DND-41 (cell line): ENCODE results near the gene DPYSL4.

Source experiments
- ATAC-seq: fragments of 200-7000 bp; cut with Tn5 transposase; 3 replicates; pipeline ENCODE4 v1.9.1; 2021; ENCODE audit warnings: low read depth; ENCODE audit not compliant: insufficient read depth
- DNase-seq: peaks from one replicate; pipeline ENCODE4 v3.0.0-alpha.2; 2020
- H2AFZ ChIP-seq: 2 replicates; pipeline ENCODE4 v1.6.0; 2012; ENCODE audit warnings: low read depth, low read length
- H3K27ac ChIP-seq: 2 replicates; pipeline ENCODE4 v1.5.1; 2012; ENCODE audit warnings: low read length, inconsistent platforms
- H3K27me3 ChIP-seq: fragments of 200-600 bp; sonication (generic); 2 replicates; pipeline ENCODE4 v1.6.0; 2012; ENCODE audit warnings: low read length, mild to moderate bottlenecking, inconsistent platforms; ENCODE audit not compliant: insufficient read depth, poor library complexity
- H3K36me3 ChIP-seq: 2 replicates; pipeline ENCODE4 v1.5.1; 2012; ENCODE audit warnings: low read length, inconsistent platforms; ENCODE audit not compliant: insufficient read depth
- H3K4me1 ChIP-seq: 2 replicates; pipeline ENCODE4 v1.5.1; 2012; ENCODE audit warnings: mild to moderate bottlenecking, low read length; ENCODE audit not compliant: insufficient read depth
- H3K4me2 ChIP-seq: 2 replicates; pipeline ENCODE4 v1.6.0; 2012; ENCODE audit warnings: mild to moderate bottlenecking, moderate library complexity, low read length, inconsistent platforms; ENCODE audit not compliant: insufficient read depth
- H3K4me3 ChIP-seq, 2 experiments: fragments of 200-600 bp in 1 of 2; shearing (Covaris generic) in 1 of 2; 2 replicates each; pipeline ENCODE4 v1.5.1; 2012 to 2016; ENCODE audit warnings: inconsistent platforms in 2 of 2, low read length in 2 of 2, mild to moderate bottlenecking in 2 of 2, low read depth in 1 of 2, moderate library complexity in 1 of 2
- H3K79me2 ChIP-seq: 2 replicates; pipeline ENCODE4 v1.6.0; 2012; ENCODE audit warnings: low read length, inconsistent platforms; ENCODE audit not compliant: insufficient read depth
- H3K9ac ChIP-seq: 2 replicates; pipeline ENCODE4 v1.6.0; 2012; ENCODE audit warnings: low read depth, mild to moderate bottlenecking, inconsistent platforms, low read length, moderate library complexity
- H3K9me3 ChIP-seq: 2 replicates; pipeline ENCODE4 v1.5.1; 2012; ENCODE audit warnings: low read length, moderate library complexity, mild to moderate bottlenecking, inconsistent platforms; ENCODE audit not compliant: insufficient read depth, severe bottlenecking
- H4K20me1 ChIP-seq: 2 replicates; pipeline ENCODE4 v1.6.0; 2012; ENCODE audit warnings: low read length; ENCODE audit not compliant: insufficient read depth
- CTCF ChIP-seq: IDR thresholded peaks from 2 replicates; pipeline ENCODE4 v1.5.1; 2012; ENCODE audit warnings: borderline replicate concordance, low read length, moderate library complexity, mild to moderate bottlenecking; ENCODE audit not compliant: poor library complexity, severe bottlenecking; ENCODE audit errors: extremely low read depth
- EZH2 ChIP-seq: IDR thresholded peaks from 3 replicates; pipeline ENCODE4 v1.6.1; 2012; ENCODE audit warnings: borderline replicate concordance, low read depth, mild to moderate bottlenecking, moderate library complexity, low read length, inconsistent platforms; ENCODE audit not compliant: severe bottlenecking

Gene DPYSL4

GRCh38 chr10:132149271-132149670 lies 37.5 kb upstream of the DPYSL4 start:
- no peak overlapping the region for H3K9ac ChIP-seq
- H3K4me3 ChIP-seq: no peak overlapping the region
- no peaks in the 10 kb centered on the region for H3K79me2 ChIP-seq
- no peaks in the 10 kb centered on the region; the same call in 1 of the 2 replicates for H4K20me1 ChIP-seq
- H3K27ac ChIP-seq: no peak overlapping the region
- TF ChIP-seq CTCF (no peak), EZH2 (no peak)
- H3K4me1 ChIP-seq: no peaks in the 10 kb centered on the region
- no peak for DNase-seq
- H2AFZ ChIP-seq: no peak overlapping the region
- no peak overlapping the region for H3K4me2 ChIP-seq
- H3K27me3 ChIP-seq: no peaks in the 10 kb centered on the region
- no peaks in the 10 kb centered on the region for H3K36me3 ChIP-seq
- H3K9me3 ChIP-seq: no peaks in the 10 kb centered on the region
- no peak for ATAC-seq

- H4K20me1 ChIP-seq: no peaks in the 10 kb centered on the region; the same call in 1 of the 2 replicates
- no peaks in the 10 kb centered on the region for H3K36me3 ChIP-seq
- no peak overlapping the region for H3K4me2 ChIP-seq
- no peaks in the 10 kb centered on the region for H3K4me1 ChIP-seq
- DNase-seq (no peak), ATAC-seq (no peak)
- no peaks in the 10 kb centered on the region for H3K9me3 ChIP-seq
- H3K9ac ChIP-seq: no peak overlapping the region
- TF ChIP-seq EZH2 (no peak), CTCF (no peak)
- no peaks in the 10 kb centered on the region for H3K27me3 ChIP-seq
- no peak overlapping the region for H2AFZ ChIP-seq
- no peaks in the 10 kb centered on the region for H3K79me2 ChIP-seq
- H3K27ac ChIP-seq: no peak overlapping the region
- H3K4me3 ChIP-seq: no peak overlapping the region
Observed at GRCh38 chr10:132149917-132150316, 36.8 kb upstream of the DPYSL4 start.

- H3K27ac ChIP-seq: no peak overlapping the region
- H3K4me2 ChIP-seq: no peak overlapping the region
- H4K20me1 ChIP-seq: no peaks in the 10 kb centered on the region; the same call in 1 of the 2 replicates
- H3K9me3 ChIP-seq: no peaks in the 10 kb centered on the region
- no peak for DNase-seq
- no peaks in the 10 kb centered on the region for H3K79me2 ChIP-seq
- no peak for TF ChIP-seq CTCF
- TF ChIP-seq EZH2: no peak
- H3K4me3 ChIP-seq: no peak overlapping the region
- no peaks in the 10 kb centered on the region for H3K4me1 ChIP-seq
- H2AFZ ChIP-seq: no peak overlapping the region
- no peak for ATAC-seq
- no peaks in the 10 kb centered on the region for H3K27me3 ChIP-seq
- H3K36me3 ChIP-seq: no peaks in the 10 kb centered on the region
- H3K9ac ChIP-seq: no peak overlapping the region
Observed at GRCh38 chr10:132150777-132151176, 36.0 kb upstream of the DPYSL4 start.

- Histone ChIP-seq H3K4me2 (no peak overlapping the region), H3K36me3 (no peaks in the 10 kb centered on the region)
Observed at GRCh38 chr10:132151286-132151950, 35.3 kb upstream of the DPYSL4 start.

More at GRCh38 chr10:132151286-132151950, 35.3 kb upstream of the DPYSL4 start:
- Histone ChIP-seq H3K9ac (no peak overlapping the region), H3K4me3 (no peak overlapping the region), H3K27me3 (no peaks in the 10 kb centered on the region), H2AFZ (no peak overlapping the region), H3K27ac (no peak overlapping the region), H3K4me1 (no peaks in the 10 kb centered on the region), H3K9me3 (no peaks in the 10 kb centered on the region), H4K20me1 (no peaks in the 10 kb centered on the region; the same call in 1 of the 2 replicates), H3K79me2 (no peaks in the 10 kb centered on the region)
- TF ChIP-seq CTCF (no peak), EZH2 (no peak)
- no peak for ATAC-seq
- no peak for DNase-seq
